Adipose tissue (tissue), 3 donors: ENCODE data around the gene IFITM2. TPM values are rescaled to one million over a fixed set of nuclear protein-coding genes. Genes with fewer than 3 reads are reported as not detected.
A peak's percentile ranks its signal among the peaks of the same experiment; 100 is the strongest.
"Not testable (repeated sequence)": the region's sequence is repeated elsewhere in the genome, so short reads cannot be mapped to it uniquely, and the experiment has no call there.

Experiments used
- H3K27ac ChIP-seq: one replicate; pipeline ENCODE4 v1.5.1; 2013; ENCODE audit warnings: low read depth, low read length
- WGBS, 3 donors: extraction: QIAGEN DNeasy Blood & Tissue Kit; methylation state at CpG; one replicate each; pipeline ENCODE4 v1.1.7; 2013; 5-methylcytosine and 5-hydroxymethylcytosine counted together
- polyA plus RNA-seq, 3 donors: library from polyadenylated mRNA; stranded (reverse); fragments of 200-250 nt; gene quantifications; one replicate each; pipeline ENCODE4 v1.2.3, GENCODE V29; 2013
- donor health status: healthy with polysubstance abuse.
- donor health status: Bipolar disorder and iron deficiency.
- donor health status: healthy.

The IFITM2 gene
- polyA plus RNA-seq, 3 donors, result 208 to 1,862 (median 1,191) TPM

DNA sequence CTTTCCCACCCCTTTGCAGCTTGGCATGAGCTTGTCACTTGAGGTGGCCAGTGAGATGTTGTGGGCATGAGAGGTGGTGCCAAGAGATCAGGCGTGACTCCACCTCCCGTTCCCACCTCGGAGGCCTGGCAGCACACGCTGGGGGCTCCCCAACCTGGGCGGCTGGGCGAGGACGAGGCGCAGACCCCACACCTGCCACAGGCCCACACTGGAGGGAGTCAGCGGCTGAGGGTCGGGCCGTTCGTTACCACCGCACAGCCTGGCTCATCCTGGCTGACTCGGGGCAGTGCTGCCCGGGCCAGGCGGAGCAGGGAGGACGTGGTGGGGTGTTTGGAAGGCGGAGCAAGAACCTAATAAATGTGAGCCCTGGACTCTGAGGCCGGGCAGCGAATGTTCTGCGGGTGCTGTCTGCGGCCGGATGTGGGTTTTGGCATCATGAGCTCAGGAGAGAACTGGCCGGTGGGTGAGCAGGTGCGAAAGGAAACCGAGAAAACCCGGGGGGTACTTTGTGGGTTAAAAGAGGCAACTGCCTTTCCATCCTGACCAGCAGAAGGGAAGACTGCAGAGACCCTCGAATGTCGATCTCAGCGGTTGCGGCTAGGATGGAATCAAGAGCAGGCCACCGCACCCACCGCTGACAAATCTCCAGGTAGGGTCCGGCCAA lies 23.2 kb downstream of the IFITM2 start:
- WGBS, 3 donors, result 84 to 86% (median 84%) methylated on average over 34 of the region's 34 CpGs
- no peak overlapping the region for H3K27ac ChIP-seq

DNA sequence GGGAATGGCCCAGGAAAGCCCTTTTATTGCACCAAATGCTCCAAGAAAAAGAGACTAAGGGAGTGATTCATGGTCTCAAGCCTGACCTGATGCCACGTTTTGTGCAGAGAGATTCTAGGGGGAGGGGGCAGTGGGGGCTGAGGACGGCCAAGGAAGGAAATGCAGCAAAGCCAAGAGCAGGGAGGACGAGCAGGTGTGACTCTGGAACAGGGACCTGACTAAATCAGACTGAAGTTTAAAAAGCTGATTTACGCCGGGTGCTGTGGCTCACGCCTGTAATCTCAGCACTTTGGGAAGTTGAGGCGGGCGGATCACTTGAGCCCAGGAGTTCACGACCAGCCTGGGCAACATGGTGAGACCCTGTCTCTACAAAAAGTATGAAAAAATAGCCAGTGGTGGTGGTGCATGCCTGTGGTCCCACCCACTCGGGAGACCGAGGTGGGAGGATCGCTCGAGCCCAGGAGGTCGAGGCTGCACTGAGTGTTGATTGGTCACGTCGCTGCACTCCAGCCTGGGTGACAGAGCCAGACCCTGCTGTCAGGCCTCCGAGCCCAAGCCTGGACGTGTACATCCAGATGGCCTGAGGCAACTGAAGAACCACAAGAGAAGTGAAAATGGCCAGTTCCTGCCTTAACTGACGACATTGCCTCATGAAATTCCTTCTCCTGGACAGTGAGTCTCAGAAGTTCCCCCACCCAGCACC lies 23.9 kb downstream of the IFITM2 start:
- WGBS, 3 donors, result 82 to 87% (median 84%) methylated on average over 19 of the region's 19 CpGs
- H3K27ac ChIP-seq, result no peak overlapping the region

DNA sequence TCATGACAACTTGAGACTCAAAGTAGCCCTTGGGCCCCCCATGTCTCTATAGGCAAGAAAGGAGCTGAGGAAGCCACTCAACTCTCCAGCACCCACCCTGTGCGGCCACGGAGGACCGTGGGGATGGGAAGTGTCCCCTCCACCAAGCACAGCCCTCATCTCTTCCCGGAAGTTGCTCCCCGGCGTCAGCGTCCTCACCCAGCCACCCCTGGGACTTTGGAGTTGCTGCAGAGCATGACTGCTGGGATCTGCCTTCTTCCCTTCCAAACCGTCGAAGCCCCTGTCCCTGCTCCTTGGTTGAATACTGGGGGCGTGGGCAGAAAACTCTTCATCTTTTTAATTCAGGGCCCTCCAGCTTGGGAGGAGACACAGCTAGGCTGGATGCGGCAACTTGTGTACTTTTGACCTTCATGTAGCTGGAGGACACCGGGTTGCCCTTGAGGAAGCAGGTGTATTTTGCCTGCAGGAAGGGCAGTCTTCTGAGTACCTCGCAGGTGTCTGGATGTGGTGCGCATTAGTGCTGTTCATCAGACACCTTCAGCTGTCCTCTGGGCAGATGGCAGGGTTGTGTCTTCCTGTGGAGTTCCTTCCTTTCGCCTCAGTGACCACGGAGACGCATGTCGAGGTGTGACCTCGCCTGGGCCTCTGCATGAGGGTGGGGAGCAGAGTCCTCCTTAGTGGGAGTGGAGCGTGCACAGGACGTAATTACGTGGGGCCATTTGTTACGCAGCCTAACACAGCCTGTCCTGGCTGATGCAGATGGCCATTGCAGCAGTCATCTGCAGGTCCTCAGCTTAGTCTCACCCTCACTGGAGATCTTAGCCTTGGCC lies 25.2 kb downstream of the IFITM2 start:
- no peak overlapping the region for H3K27ac ChIP-seq
- 86 to 90% (median 87%) methylated on average over 23 of the region's 23 CpGs for WGBS, 3 donors

DNA sequence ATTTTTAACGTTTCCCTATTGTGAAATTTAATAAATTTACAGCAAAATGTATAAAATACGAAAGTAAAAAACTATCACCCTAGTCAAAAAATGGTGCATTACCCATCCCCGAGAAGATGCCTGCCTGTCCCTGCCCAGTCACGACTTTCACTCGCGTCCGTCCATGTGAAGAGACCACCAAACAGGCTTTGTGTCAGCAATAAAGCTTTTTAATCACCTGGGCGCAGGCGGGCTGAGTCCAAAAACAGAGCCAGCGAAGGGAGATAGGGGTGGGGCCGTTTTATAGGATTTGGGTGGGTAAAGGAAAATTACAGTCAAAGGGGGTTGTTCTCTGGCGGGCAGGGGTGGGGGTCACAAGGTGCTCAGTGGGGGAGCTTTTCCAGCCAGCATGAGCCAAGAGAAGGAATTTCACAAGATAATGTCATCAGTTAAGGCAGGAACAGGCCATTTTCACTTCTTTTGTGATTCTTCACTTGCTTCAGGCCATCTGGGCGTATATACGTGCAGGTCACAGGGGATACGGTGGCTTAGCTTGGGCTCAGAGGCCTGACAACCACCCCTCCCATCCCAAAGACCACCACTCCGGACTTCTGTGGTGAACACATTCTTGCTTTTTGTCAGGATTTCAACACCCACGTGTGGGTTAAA lies 26.1 kb downstream of the IFITM2 start:
- WGBS, 3 donors, result 82 to 88% (median 87%) methylated on average over 17 of the region's 17 CpGs
- not testable (repeated sequence) for H3K27ac ChIP-seq

DNA sequence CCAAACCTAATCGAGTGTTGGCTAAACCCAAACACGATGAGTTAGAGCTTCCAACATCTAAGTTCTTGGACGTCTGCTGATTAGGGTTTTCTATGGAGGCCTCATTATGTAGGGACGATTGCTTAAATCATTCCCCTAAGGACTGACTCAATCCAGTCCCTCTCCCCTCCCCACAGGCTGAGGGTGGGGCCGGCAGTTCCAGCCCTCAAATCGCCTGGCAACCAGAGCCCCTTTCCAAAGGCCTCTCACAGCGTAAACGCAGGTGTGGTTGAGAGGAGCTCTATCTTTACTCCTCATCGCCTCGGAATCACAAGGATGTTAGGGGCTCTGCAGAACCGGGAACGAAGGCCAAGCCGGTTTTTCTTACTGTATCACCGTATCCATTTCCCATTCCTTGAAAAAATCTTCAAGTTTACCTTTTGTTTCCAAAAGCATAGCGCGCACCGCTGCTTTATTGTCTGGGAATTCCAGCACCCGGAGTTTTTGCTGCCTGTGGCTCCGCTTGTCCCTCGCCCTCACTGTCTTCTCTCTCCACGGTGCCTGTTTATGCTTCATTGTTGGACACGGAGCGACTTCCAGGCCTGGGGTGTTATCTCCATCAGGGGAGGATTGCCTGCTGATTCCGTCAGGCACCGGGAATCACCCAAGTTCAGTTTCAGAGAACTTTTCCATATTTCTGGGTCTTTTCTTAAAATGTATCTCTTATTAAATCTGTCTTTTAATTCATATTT lies 26.8 kb downstream of the IFITM2 start:
- 58 to 61% (median 60%) methylated on average over 25 of the region's 25 CpGs for WGBS, 3 donors
- no peak overlapping the region for H3K27ac ChIP-seq

DNA sequence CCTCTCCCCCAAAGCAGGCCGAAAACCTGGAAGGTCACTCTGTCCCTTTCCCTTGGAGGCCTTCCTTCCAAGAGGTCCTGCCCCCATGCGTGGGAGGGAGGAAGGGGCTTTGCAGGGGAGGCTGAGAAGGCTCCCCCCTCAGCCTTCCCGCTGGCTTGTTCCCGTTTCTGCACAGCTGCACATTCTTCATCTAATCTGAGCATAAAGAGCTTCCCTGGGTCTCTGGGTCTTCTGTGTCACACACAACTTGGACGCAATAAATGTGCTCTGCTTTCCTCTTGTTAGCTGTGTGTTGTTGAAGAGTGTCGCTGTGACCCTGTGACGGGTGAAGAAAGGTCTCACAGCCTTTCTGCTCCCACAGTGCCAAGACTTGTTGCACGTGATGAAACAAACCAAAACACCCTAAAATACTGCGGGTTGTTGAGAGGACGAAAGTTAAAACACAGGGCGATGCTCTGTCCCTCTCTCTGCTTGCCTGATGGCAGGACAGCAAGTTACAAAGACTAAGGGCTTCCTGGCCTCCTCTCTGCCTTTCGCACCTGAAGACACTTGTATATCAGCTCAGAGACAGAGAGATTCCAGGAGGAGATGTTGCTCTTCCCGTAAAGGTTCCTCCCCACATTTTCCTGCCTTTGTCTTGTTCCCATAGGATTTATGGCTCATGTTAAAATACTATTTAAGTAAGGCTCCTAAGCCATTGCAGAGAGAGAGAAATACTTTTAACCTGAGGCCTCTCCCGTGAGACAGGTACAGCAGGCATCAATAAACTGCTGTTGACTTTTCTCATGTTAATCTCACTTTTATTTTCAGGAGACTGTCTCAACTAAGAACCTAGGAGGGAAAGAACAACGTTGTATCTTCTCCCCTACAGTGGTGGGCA lies 28.4 kb downstream of the IFITM2 start:
- 30 to 60% (median 33%) methylated on average over 15 of the region's 15 CpGs for WGBS, 3 donors
- peak overlapping the region; percentile 14 for H3K27ac ChIP-seq

DNA sequence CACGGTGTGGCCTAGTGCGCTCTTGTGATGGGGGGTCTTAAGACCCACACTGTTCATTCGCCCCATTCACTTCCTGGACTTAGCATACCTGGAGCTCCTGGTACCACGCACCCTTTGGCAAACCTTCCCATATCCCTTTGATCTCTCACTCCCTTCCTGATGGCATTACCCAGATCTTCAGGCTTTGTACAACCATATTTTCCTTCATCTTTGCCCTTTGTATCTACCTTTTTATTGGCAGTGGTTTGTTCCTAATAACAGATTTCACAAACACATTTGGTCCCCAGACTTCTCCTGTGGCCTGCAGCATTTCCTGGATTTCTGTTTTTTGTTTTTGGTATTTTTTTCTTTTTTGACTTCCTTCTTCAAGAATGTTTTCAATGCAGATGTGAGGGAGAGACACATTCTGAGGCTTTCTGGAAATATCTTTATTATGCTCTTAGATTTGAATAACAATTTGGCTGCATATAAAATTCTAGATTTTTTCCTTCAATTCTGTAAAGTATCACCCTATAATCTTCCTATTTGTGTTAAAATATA lies 29.1 kb downstream of the IFITM2 start:
- WGBS, 3 donors, result 72 to 87% (median 78%) methylated on average over 4 of the region's 4 CpGs
- no peak overlapping the region for H3K27ac ChIP-seq

DNA sequence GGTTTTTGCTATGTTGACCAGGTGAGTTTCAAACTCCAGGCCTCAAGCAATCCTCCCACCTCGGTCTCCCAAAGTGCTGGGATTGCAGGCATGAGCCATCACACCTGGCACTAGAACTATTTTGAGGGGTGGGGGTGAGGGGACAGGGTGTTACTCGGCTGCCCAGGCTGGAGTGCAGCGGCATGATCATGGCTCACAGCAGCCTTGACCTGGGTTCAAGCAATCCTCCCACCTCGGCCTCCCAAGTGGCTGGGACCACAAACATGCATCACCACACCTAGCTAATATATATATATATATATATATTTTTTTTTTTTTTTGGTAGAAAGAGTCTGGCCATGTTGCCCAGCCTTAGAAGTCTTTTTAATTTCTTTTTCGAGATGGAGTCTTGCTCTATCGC lies 30.1 kb downstream of the IFITM2 start:
- H3K27ac ChIP-seq, result no peak overlapping the region
- 86 to 96% (median 95%) methylated on average over 6 of the region's 6 CpGs for WGBS, 3 donors

DNA sequence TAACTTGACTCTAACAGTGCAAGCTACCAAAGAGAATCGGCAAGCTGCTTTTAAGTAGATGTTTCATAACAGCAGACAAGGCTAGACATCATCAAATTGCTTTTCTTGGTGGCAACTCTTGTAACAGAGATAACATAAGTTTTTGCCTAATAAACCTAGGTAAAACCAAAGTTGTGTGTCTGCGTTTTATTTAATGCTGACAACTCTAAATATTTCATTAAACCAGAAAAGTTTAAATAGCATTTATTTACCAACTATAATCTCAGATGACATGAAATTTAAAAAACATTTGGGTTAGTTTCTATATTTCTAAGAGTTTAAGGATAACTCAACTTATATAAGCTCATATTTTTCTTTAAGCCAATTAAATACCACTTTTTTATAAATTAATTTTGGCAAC lies 32.3 kb downstream of the IFITM2 start:
- WGBS, 3 donors, result 88 to 98% (median 96%) methylated on average over 2 of the region's 2 CpGs
- no peak overlapping the region for H3K27ac ChIP-seq

DNA sequence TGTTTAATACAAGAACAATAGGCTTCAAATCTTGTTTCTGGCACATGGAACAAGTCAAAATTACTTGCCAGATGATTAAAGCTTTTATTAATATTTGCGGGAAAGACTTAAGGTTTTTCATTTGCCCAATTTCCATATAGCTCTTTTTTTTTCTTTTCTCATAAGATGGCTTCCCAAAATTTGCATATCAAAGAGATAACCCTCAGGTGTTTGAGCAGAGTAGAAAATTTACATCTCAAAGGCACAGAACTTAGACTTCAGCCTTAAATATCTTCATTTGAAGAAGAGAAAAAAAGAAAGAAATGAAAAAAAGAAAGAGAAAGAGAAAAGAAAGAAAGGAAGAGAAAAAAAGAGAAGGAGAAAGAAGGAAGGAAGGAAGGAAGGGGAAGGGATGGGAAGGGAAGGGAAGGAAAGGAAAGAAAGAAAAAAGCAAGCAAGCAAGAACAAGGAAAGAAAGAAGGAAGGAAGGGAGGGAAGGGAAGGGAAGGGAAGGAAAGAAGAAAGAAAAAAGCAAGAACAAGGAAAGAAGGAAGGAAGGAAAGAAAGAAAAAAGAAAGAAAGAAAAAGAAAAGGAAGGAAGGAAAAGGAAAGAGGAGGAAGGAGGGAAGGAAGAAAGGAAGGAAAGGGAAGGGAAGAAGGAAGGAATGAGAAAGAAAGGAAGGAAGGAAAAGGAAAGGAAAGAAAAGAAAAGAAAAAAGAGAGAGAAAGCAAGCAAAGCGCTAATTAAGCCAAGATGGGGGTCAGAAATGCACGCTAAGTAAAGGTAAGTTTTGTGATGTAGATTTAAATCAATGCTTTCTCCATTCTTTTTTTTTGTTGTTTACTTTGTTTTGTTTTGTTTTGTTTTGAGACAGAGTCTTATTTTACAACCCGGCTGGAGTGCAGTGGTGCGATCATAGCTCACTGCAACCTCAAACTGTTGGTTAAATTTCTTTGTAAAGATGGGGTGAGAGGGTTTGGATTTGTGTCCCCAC lies 33.2 kb downstream of the IFITM2 start:
- 73 to 85% (median 80%) methylated on average over 5 of the region's 5 CpGs for WGBS, 3 donors
- no peak overlapping the region for H3K27ac ChIP-seq

DNA sequence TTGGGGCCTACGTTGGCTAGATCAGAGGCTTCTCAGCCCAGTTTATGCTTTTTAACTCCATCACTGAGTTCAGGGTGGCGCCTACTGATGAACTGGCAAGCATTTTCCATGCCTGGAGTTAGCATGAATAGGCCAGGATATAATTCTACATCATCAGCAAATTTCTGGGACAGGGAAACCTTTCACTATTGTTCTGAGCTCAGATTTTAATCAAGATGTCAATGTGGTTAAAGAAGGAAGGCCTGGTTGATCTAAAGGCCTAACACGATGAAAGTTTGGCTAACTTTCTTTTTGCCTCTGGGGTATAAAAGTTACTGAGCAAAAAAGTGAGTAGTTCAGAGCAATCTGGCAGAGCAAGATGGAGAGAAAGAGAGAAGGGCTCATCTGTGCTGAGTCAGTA lies 34.7 kb downstream of the IFITM2 start:
- 67 to 74% (median 68%) methylated on average over 3 of the region's 3 CpGs for WGBS, 3 donors
- H3K27ac ChIP-seq, result no peak overlapping the region

DNA sequence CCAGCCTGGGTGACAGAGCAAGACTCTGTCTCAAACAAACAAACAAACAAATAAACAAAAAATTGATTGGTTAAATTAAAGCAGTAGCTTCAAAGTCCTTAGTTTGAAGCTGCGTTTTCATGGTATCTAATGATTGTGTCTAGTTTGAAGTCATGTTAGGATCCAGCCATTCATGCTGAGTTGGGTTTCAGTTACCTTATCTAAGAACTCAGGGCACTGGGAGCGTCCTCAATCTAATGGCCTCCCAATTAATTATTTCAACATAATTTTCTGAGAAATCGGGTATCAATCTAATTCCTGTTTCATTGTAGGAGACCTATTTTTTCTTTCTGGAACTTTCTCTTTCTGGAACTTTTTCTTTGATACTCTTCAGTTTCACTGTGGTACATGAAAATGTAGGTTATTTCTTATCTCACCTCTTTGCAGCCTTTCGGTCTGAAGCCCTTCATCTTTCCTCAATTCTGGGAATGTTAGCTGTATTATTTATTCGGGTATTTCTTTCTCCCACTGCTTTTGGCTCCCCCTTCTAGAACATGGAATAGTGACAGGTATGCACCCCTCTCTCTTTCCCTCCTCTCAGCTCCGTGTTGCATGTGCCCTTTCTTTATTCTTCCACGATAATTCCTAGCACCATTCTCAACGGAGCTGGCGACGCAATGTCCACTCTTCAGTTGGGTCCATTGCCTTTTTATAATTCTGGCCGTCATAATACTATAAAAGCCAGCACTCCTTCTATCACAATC lies 37.4 kb downstream of the IFITM2 start:
- H3K27ac ChIP-seq, result no peak overlapping the region
- 84 to 92% (median 91%) methylated on average over 11 of the region's 11 CpGs for WGBS, 3 donors

DNA sequence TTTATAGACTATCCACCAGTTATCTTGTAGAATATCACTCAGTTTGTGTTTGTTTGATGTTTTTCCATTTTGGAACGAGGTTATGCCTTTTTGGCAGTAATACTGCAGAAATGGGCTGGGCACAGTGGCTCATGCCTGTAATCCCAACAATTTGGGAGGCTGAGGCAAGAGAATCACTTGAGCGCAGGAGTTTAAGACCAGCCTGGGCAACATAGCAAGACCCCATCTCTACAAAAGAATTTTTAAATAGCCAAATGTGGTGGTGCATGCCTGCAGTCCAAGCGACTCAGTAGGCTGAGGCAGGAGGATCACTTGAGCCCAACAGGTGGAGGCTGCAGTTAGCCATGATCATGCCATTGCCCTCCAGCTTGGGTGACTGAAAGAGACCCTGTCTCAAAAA lies 38.9 kb downstream of the IFITM2 start:
- 81 to 92% (median 88%) methylated on average over 3 of the region's 3 CpGs for WGBS, 3 donors
- no peak overlapping the region for H3K27ac ChIP-seq

DNA sequence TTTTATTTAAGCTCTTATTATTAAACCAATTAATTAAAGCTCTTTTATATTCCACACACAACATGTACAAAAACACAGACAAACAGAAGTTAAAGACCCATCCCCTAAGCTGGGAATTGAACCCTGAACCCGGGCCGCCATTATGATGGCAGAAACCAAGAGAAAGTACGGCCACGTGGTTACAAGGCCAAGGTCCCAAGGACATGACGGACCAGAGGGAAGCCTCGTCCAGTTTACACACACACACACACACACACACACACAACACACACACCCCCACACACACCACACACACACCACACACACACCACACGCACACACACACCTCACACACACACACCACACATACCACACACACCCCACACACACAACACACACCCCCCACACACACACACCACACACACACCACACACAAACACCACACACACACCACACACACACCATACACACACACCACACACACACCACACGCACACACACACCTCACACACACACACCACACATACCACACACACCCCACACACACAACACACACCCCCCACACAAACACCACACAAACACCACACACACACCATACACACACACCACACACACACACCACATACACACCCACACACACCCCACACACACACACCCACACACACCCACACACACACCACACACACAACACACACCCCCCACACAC lies 41.8 kb downstream of the IFITM2 start:
- H3K27ac ChIP-seq, result not testable (repeated sequence)
- 76 to 93% (median 93%) methylated on average over 7 to 8 of the region's 8 CpGs for WGBS, 3 donors
